Stimulated activated CD4-positive, alpha-beta T cell treated with anti-CD3 and anti-CD28 coated beads, TNF-alpha, amount 100 ng/mL, for 1 hour (primary cell): Measurements from ENCODE around the gene ZNF574.

Experiments used
- DNase-seq, 3 donors: peaks; one replicate each; pipeline ENCODE4 v3.0.0-alpha.2; 2020; ENCODE audit warnings: low read depth in 3 of 3, low spot score in 1 of 3

The ZNF574 gene

DNA sequence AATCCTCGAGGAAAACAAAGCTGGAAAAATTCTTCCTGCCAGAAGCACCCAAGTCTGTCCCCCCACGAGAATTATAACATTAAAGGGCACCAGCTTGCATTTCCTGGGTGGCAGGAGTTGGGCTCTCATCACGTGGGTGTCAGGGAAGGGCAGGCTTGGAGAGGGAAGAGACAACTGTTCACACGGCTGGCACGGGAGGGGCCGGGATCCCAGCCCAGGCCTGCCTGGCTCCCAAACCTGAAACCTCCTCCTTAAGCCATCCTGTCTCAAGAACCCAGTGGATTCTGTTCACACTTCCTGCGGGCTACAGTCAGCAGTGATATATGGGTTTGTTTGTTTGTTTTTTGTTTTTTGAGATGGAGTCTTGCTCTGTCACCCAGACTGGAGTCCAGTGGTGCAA, 18.1 kb upstream of the ZNF574 start:
- DNase-seq: no peak

DNA sequence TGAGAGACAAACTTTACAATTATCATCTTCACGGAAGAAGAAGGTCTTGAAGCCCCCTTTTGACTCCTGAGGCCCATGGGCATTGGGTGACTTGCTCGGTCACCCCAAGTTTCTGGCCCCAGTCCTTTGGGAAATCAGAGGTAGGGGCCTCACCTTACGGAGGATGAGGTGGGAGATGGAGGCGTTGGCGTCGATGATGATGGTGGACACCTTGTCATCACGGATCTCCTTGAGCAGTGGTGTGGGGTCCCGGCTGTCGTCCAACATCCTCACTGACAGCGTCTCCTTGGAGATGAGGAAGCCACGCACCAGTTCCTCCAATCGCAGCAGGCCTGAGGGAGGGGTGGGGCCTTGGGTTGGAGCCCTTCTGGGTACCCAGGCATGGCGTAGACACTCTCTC, 16.8 kb upstream of the ZNF574 start:
- DNase-seq: no peak

DNA sequence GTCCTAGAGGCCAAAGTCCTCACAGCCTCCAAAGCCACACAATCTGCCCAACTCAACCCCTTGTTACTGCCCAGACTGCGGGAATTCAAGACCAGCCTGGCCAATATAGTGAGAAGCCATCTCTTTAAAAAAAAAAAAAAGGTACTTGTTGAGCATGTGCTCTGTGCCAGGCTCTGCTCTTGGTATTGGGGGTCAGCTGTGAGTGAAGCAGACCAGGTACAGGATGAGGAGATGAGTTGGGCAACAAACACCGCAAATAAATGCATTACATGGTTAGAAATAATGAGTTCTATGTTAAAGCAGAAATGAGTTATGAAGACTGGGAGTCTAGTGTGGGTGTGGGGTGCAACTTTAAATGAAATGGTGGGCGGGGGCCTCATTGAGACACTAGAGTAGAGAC, 15.8 kb upstream of the ZNF574 start:
- no peak for DNase-seq

DNA sequence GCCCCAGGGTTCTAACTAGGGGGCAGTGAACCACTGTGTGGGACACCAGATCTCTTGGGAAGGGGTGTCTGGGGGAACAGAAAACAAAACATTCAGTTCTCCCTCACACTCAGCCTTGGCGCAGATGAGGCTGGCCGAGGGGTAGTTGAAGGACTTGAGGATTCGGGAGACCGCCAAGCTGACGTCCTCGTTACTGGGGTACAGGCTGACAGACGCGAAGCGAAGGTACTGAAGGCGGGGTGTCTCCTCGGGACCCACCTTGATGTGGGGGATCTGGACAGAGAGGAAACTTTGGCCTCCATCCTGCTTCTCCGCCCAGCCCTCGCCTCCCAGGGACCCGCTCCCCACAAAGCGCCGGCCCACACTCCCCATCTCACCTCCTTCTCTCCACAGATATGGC, 13.6 kb upstream of the ZNF574 start:
- DNase-seq: no peak

DNA sequence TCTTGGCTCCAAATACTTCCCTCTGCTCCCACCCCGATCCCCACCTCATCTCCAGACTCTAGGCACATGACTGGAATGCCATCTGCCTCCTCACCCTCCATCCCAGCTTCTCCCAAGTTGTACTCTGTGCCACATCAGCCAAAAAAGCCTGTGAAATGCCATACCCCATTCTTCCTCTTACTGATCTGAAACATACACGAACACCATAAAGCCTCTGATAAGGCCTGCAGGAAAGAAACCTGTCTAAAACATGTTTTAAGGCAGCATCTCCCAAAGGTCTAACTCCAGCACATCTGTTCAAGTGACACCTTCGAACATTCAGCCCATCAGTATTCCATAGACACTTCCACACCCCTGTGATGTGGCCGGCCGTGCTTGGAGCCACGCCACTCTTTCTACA, 11.5 kb upstream of the ZNF574 start:
- DNase-seq: no peak

DNA sequence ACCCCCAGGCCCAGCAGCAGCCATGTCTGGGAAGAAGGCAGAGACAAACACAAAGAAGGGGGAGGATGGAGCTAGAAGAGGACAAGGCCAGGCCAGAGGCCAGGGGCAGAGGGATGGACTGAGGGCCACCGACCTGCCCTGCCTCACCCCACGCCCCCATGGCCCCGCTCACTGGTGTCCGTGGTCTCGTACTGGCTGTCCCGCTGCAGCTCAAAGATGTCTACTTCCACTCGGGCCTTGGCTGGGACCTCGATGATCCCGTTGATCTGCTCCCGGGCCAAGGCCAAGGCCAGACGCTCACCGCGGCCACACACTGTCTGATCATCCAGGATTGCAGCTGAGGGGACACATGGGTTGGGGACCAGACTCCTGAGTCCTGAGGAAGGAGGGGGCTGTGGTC, 10.9 kb upstream of the ZNF574 start:
- no peak for DNase-seq

DNA sequence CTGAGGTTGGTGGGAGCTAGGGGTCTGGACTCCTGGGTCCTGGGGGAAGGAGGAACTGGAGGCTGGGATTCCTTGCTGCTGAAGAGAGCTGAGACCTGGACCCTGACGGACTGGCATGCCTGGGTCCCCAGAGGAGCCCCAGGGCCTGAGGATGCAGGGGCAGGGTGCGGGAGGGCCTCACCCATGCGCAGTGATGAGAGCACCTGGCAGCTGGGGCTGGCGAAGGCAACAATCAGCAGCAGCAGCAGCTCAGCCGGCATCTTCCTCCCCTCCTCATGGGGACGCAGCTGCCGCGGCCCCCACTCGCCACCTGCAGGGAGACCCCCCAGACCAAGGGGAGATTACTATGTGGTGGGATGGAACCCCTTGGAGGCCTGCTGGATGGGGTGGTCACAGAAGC, 10.5 kb upstream of the ZNF574 start:
- no peak for DNase-seq

DNA sequence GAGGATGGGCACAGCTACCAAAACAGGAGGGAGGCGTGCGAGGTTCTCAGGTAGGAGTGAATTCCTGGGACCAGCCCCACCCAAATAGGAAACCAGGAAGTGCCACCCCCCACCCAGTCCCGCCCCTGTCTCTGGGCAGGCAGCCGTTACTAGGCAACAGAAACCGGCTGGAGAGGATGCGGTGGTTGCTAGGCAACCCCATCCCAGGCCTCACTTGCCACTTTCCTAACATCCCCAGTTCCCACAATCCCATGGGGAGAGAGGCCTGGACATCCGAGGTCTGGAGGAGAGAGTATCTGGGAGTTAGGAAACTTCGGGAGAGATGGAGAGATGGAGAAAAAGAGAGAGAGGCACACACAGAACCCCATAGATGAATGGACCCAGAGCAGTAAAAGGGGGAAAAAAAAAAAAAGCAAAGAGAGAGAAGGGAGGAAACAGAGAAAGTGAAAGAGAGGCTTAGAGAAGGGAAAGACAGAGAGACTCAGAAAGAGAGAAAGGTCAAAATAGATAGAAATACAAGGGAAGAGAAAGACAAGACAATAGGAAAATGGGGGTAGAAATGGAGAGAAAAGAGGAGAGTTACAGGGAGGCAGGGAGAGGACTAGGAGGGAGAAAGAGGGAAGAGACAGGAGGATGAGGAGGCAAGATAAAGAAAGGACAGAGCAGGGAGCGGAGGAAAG, 9.8 kb upstream of the ZNF574 start:
- DNase-seq: no peak

DNA sequence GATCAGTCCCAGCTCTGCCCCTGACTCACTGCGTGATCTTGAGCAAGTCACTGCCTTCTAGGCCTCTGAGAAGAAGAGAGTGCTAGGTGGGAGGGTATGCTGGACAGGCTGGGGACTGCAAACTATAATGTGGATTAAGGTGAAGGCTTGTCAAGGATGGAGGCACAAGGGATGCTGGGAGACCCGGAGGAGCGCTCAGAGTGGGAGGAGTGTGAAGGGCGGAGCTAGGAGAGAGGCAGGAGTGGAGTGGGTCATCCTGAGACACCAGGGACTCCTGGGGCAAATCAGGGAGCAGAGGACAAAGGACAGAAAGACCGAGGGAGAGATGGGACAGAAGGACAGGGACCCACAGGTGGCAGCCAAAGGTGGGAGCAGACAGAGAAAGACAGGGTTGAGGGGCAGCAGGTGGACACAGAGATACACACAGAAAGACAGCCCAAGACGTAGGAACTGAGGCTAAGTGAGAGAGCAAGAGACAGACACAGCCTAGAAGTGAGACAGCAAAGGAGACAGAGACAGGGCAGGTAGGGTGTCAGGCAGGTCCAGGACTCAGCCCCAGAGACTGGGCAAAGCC, 8.6 kb upstream of the ZNF574 start:
- no peak for DNase-seq

DNA sequence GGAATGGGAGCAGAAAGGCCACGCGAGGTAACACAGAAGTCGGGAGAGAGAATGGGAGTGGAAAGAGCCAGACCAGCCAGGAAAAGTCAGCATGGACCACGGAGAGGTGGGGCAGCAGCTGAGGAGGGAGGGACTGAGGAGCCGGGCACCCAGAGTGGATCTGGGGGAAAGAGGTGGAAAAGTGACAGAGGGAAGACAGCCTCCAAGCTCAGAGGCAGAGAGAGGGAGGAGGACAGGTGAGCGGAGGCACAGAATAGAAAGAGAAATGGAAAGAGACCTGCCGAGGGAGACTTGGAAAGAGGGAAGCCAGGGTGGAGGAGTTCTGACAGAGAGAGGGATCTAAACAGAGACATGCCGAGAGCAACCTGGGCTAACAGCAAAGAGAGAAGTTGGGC, 7.6 kb upstream of the ZNF574 start:
- DNase-seq: no peak

DNA sequence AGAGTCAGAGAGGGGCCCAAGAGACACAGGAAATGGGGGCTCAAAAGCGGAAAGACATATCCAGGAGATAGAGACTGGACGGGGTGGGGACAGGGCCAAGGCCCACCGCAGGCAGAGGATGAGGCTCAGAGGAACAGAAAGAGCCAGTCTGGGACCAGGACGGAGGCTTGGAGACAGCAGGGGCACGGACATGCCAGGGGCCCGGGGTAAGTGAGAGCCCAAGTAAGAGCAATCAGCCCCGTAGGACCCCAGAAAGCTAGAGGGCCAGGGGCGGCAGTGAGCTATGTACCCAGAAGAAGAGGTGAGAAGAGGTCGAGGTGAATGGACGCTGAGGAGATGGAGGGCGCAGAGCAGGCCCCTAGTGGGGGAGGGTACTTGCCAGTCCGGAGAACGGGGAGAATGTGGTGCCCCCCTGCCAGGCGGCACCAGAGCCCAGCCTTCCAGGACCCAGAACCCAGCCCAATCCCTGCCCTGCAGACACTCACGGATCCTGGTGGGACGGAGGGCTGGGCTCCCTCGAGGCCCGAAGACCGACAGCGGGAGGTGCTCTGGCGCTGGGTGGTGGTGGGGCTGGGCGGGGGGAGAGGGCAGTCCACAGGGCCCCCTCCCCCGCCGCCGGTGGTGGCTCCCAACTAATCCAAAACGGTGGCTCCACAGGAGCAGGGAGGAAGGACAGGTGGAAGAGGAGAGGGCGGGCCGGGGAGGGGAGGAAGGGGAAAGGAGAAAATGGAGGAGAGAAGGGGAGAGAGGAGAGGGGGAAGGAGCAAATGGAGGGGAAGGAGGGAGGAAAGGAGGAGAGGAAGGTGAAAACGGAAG, 7.0 kb upstream of the ZNF574 start:
- DNase-seq: no peak

DNA sequence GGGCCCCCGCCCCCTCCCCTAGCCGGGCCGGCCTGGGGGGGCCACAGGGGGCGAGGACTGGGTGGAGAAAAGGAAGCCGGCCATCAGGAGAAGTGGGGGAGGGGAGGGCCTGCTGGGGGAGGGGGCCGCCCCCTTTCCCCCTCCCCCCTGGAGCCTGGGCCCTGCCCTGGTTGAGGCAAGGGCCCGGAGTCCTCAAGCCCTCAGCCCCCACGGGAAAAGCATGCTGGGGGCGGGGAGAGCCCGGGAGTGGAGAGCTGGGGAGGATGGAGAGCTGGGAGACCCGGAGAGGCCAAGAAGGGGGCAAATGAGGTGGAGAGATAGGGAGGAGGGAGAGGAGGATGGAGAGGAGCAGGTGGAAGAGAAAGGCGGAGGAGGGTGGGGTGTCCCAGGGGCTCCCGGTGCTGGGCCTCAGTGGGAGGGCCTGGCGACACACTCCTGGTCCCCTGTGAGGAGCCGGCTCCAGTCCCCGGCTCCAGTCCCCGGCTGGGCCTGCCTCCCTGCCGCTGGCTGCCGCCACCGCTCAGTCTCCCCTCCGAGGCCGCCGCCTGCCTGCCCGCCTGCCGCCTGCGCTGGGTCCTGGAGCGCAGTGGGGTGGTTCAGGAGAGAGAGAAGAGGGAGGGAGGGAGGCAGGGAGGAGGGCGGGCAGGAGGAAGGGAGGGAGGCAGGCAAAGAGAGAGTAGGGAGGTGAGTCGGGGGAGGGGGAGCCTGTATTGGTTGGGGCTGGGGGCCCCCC, 6.2 kb upstream of the ZNF574 start, which contains the start of gene GRIK5:
GRIK5 (minus strand) TSS at position 588 of the 733 bp plus-strand sequence. CDS start 4,436 bp downstream, outside the sequence.
- DNase-seq: no peak

DNA sequence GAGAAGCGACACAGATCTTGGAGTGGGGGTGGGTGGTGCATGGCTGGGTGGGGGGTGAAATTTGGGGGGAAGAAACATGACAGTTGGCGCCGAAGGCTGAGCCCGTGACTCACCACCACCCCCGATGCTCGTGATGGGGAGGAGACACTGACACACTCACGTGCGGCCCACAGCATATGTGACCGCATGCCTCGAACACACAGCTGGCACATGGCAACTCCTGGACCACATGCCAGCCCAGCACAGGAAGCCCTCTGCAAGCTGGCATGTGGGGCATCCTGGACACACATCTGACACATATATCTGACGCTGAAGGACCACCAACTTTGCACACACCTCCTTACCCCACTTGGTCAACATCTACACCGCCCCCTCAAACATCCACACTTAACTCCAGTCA, 4.7 kb upstream of the ZNF574 start:
- no peak for DNase-seq

DNA sequence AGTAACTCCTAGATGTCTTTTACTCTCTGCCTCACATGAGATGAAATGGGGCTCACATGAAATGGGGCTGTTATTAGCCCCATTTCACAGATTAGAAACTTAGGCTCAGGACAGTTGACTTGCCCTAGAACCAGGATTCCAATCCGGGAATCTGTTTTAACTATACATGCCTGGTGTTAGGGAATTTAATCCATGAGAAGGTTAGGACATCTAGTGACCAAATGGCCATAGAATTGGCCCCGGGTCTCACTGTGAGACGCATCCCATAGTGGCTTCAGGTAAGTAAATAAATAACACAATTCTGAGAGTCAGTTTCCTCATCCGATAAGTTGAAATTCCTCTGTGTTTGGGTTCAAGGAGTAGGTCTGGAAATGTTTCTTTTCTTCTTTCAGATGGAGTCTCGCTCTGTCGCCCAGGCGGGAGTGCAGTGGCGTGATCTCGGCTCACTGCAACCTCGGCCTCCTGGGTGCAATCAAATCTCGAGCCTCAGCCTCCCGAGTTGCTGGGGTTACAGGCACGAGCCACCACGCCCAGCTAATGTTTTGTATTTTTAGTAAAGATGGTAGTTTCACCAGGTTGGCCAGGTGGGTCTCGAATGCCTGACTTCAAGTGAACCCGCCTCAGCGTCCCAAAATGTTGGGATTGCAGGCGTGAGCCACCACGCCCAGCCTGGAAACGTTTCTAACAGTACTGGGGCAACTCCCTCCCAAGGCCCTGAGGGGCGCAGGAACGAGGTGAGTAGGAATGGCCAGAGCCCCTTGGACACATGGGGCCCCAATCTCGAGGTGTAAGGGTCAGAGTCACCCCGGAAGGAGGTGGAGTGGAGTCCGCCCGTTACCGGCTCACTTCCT, 1.2 kb upstream of the ZNF574 start:
- DNase-seq: no peak

DNA sequence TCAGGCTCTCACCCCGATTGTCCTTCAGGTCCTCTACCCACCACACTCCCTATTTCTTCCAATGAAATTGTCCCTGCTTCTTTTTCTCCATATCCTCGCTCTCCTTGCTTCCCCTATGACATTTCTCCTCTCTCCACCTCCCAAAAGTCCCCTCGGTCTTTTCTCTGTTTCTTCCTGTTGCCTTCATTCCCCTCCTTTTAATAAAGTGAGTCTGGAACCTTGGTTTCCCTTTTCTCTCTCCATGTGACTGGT, 676 bp upstream of the ZNF574 start:
- DNase-seq: no peak

DNA sequence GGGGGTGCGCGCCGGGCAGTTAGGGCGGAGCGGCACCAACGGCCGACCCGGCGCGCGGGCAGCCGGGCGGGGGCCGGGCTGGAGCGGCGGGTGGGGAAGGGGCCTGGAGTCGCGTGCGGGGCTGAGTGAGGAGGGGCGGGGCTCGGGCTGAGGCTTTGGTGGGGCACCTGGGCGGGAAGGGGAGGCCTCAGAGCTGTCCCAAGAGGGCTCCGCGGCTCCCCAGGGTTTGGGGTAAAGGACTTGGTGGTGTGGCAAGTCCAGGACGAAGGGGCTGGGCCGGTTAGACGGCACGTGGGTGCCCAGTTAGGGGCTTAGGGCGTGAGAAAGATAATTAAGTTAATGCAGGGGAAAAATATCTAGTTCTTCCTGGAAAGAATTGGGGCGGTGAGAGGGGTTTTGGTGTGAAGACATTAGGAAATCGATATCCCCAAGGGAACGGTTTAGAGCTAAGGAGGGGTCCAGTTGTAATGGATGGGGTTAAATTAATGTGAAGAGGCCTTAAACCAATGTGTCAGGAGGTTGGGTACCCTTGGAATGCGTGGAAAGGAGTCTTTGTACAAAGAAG, 496 bp downstream of the ZNF574 start:
- DNase-seq: peak in 2 of 3 donors; percentile 15 to 22

DNA sequence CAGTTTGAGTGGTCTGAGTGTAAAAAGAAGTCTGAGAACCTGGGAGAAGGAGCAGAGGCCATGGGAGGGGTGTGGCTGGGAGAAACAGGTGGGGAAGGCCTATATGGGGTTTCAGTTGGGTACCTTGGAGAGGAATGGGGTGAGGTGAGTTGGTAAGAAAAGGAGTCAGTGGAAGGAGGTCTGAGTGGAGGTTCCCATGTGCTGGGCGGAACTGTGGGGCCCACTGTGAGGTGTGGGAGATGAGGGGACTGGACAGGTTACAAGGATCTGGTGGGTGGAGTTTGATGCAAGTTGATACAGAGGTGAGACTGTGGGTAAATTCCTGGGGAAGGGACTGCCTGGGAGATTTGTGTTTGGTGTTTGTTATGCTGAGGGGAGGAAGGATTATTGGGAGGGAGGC, 2.1 kb downstream of the ZNF574 start:
- no peak for DNase-seq

DNA sequence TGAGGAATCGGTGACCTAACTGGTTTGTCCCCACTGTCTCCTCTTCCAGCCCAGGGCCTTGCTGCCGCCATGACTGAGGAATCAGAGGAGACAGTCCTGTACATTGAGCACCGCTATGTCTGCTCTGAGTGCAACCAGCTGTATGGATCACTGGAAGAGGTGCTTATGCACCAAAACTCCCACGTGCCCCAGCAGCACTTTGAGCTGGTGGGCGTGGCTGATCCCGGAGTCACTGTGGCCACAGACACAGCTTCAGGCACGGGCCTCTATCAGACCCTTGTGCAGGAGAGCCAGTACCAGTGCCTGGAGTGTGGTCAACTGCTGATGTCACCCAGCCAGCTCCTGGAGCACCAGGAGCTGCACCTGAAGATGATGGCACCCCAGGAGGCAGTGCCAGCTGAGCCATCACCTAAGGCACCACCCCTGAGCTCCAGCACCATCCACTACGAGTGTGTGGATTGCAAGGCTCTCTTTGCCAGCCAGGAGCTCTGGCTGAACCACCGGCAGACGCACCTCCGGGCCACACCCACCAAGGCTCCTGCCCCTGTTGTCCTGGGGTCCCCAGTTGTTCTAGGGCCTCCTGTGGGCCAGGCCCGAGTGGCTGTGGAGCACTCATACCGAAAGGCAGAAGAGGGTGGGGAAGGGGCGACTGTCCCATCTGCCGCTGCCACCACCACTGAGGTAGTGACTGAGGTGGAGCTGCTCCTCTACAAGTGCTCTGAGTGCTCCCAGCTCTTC, 2.7 kb downstream of the ZNF574 start:
- no peak for DNase-seq

DNA sequence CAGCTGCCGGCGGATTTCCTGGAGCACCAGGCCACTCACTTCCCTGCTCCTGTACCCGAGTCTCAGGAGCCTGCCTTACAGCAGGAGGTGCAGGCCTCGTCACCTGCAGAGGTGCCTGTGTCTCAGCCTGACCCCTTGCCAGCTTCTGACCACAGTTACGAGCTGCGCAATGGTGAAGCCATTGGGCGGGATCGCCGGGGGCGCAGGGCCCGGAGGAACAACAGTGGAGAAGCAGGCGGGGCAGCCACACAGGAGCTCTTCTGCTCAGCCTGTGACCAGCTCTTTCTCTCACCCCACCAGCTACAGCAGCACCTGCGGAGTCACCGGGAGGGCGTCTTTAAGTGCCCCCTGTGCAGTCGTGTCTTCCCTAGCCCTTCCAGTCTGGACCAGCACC, 3.3 kb downstream of the ZNF574 start:
- no peak for DNase-seq
